GM18508 (cell line): ENCODE measurements around the gene KSR2.

Experiments used
- ATAC-seq: cut with Tn5 transposase; IDR thresholded peaks from one replicate; pipeline ENCODE4 v1.9.1; 2021; ENCODE audit warnings: moderate number of reproducible peaks; ENCODE audit not compliant: insufficient read depth, unreplicated experiment

The KSR2 gene

GRCh38 chr12:117563706-117564105 lies 405.1 kb downstream of the KSR2 start:
- no peak for ATAC-seq

GRCh38 chr12:117563007-117563406 lies 405.8 kb downstream of the KSR2 start:
- ATAC-seq = no peak

GRCh38 chr12:117561990-117562389 lies 406.8 kb downstream of the KSR2 start:
- ATAC-seq = no peak

- ATAC-seq = no peak
These were observed 408.8 kb downstream of the KSR2 start for GRCh38 chr12:117559978-117560377.

- no peak for ATAC-seq
These were observed 412.9 kb downstream of the KSR2 start for GRCh38 chr12:117555889-117556288.

- ATAC-seq = no peak
These were observed 415.8 kb downstream of the KSR2 start for GRCh38 chr12:117552971-117553370.

GRCh38 chr12:117551665-117552064 lies 417.1 kb downstream of the KSR2 start:
- no peak for ATAC-seq

- no peak for ATAC-seq
These were observed 421.6 kb downstream of the KSR2 start for GRCh38 chr12:117547209-117547608.

GRCh38 chr12:117545216-117545615 lies 423.6 kb downstream of the KSR2 start:
- no peak for ATAC-seq

- no peak for ATAC-seq
These were observed 428.8 kb downstream of the KSR2 start for GRCh38 chr12:117540011-117540410.

- no peak for ATAC-seq
These were observed 429.9 kb downstream of the KSR2 start for GRCh38 chr12:117538926-117539325.

GRCh38 chr12:117538032-117538690 lies 430.6 kb downstream of the KSR2 start:
- ATAC-seq = no peak

GRCh38 chr12:117533687-117534086 lies 435.1 kb downstream of the KSR2 start:
- ATAC-seq = no peak

GRCh38 chr12:117530796-117531195 lies 438.0 kb downstream of the KSR2 start:
- ATAC-seq = no peak

- no peak for ATAC-seq
These were observed 440.3 kb downstream of the KSR2 start for GRCh38 chr12:117528538-117528937.

GRCh38 chr12:117527479-117527855 lies 441.3 kb downstream of the KSR2 start:
- no peak for ATAC-seq

- ATAC-seq = no peak
These were observed 441.9 kb downstream of the KSR2 start for GRCh38 chr12:117526757-117527478.

- ATAC-seq = no peak
These were observed 443.0 kb downstream of the KSR2 start for GRCh38 chr12:117525766-117526165.

- ATAC-seq = no peak
These were observed 444.0 kb downstream of the KSR2 start for GRCh38 chr12:117524806-117525205.

- no peak for ATAC-seq
These were observed 444.8 kb downstream of the KSR2 start for GRCh38 chr12:117523971-117524370.

- no peak for ATAC-seq
These were observed 446.2 kb downstream of the KSR2 start for GRCh38 chr12:117522559-117522958.

- ATAC-seq = no peak
These were observed 446.9 kb downstream of the KSR2 start for GRCh38 chr12:117521867-117522266.
